WERI-Rb-1 (cell line): ENCODE data around the gene CPXCR1.
"Not testable (repeated sequence)": the region's sequence is repeated elsewhere in the genome, so short reads cannot be mapped to it uniquely, and the experiment has no call there.

Source experiments
- DNase-seq: peaks from one replicate; pipeline ENCODE4 v3.0.0-alpha.2; 2020
- H3K27ac ChIP-seq: fragments of 250-450 bp; sonication (Bioruptor Pico); 2 replicates; pipeline ENCODE4 v1.5.1; 2020; ENCODE audit warnings: mild to moderate bottlenecking, moderate library complexity
- H3K27me3 ChIP-seq: fragments of 250-450 bp; sonication (Bioruptor Pico); 2 replicates; pipeline ENCODE4 v1.5.1; 2021; ENCODE audit warnings: mild to moderate bottlenecking, low read depth, moderate library complexity; ENCODE audit not compliant: insufficient read depth, severe bottlenecking
- H3K36me3 ChIP-seq: fragments of 250-450 bp; sonication (Bioruptor Pico); 2 replicates; pipeline ENCODE4 v1.5.1; 2020; ENCODE audit warnings: mild to moderate bottlenecking, moderate library complexity
- H3K4me3 ChIP-seq: 2 replicates; pipeline ENCODE4 v1.5.1; 2011; ENCODE audit warnings: low read depth, mild to moderate bottlenecking, control low read depth, low read length
- H3K9me3 ChIP-seq: fragments of 250-450 bp; sonication (Bioruptor Pico); 2 replicates; pipeline ENCODE4 v1.5.1; 2021; ENCODE audit warnings: mild to moderate bottlenecking, moderate library complexity; ENCODE audit not compliant: severe bottlenecking
- TF ChIP-seq, protein P1 (sequence below): IDR thresholded peaks from 2 replicates; pipeline ENCODE4 v1.5.1; 2011; ENCODE audit warnings: low read depth, mild to moderate bottlenecking, control low read depth, inconsistent platforms, low read length

CPXCR1 gene

GRCh38 chrX:88746925-88747324 lies at the start of gene CPXCR1:
CPXCR1 (plus strand) TSS chrX:88747225; CDS start chrX:88753415, 6,190 bp downstream.
- Histone ChIP-seq H3K4me3 (no peak within 1 kb of the TSS), H3K36me3 (no peaks in the 10 kb centered on the region), H3K27me3 (peaks cover 17% of the 10 kb centered on the region), H3K27ac (no peak within 1 kb of the TSS), H3K9me3 (no peaks in the 10 kb centered on the region)
- no peak for DNase-seq
- TF ChIP-seq, protein P1, sequence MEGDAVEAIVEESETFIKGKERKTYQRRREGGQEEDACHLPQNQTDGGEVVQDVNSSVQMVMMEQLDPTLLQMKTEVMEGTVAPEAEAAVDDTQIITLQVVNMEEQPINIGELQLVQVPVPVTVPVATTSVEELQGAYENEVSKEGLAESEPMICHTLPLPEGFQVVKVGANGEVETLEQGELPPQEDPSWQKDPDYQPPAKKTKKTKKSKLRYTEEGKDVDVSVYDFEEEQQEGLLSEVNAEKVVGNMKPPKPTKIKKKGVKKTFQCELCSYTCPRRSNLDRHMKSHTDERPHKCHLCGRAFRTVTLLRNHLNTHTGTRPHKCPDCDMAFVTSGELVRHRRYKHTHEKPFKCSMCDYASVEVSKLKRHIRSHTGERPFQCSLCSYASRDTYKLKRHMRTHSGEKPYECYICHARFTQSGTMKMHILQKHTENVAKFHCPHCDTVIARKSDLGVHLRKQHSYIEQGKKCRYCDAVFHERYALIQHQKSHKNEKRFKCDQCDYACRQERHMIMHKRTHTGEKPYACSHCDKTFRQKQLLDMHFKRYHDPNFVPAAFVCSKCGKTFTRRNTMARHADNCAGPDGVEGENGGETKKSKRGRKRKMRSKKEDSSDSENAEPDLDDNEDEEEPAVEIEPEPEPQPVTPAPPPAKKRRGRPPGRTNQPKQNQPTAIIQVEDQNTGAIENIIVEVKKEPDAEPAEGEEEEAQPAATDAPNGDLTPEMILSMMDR: no peak

DNA sequence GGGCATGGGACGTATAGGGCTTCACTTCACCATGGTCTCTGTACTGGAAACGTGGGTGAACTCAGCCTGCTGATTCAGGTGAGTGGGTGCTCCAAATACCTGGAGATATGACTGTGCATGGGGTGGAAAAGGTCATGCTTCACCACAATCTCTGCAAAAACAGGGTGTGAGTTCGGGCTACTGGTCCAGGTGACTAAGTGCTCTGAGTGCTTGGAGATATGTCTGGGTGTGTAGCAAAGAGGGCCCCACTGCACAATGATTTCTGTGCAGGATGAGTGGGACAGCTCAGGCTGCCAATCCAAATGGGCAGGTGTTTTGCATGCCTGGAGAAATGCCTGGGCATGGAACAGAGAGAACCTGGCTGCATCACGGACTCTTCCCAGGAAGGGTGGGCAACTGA lies 11.2 kb upstream of the CPXCR1 start:
- no peak overlapping the region for H3K4me3 ChIP-seq
- peaks cover 16% of the 10 kb centered on the region for H3K27me3 ChIP-seq
- TF ChIP-seq, protein P1: no peak
- no peaks in the 10 kb centered on the region for H3K36me3 ChIP-seq
- no peak overlapping the region for H3K27ac ChIP-seq
- DNase-seq: no peak
- H3K9me3 ChIP-seq: no peaks in the 10 kb centered on the region

DNA sequence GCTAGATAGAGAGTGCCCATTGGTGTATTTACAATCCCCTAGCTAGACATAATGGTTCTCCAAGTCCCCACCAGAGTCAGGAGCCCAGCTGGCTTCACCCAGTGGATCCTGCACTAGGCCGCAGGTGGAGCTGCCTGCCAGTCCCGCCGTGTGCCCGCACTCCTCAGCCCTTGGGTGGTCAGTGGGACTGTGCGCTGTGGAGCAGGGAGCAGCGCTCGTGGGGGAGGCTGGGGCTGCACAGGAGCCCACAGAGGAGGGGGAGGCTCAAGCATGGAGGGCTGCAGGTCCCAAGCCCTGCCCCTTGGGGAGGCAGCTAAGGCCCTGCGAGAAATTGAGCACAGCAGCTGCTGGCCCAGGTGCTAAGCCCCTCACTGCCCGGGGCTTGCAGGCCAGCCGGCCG lies 810 bp upstream of the CPXCR1 start:
- H3K27me3 ChIP-seq: peaks cover 21% of the 10 kb centered on the region
- not testable (repeated sequence) for DNase-seq, H3K36me3 ChIP-seq, H3K27ac ChIP-seq, H3K4me3 ChIP-seq, H3K9me3 ChIP-seq

- H3K36me3 ChIP-seq, H3K9me3 ChIP-seq, H3K27ac ChIP-seq, H3K4me3 ChIP-seq, DNase-seq: not testable (repeated sequence)
- peaks cover 14% of the 10 kb centered on the region for H3K27me3 ChIP-seq
These were observed 5.3 kb downstream of the CPXCR1 start for GRCh38 chrX:88752339-88752738.

GRCh38 chrX:88789825-88790224 lies 42.8 kb downstream of the CPXCR1 start:
- Histone ChIP-seq H3K4me3 (no peak overlapping the region), H3K27me3 (peaks cover 6% of the 10 kb centered on the region), H3K36me3 (no peaks in the 10 kb centered on the region), H3K27ac (no peak overlapping the region), H3K9me3 (no peaks in the 10 kb centered on the region)
- TF ChIP-seq, protein P1: no peak
- no peak for DNase-seq
